C4-2B (cell line): ENCODE results near the gene CYP27A1.

Experiments used
- ZFX ChIP-seq: fragments of 450-650 bp; IDR thresholded peaks from 2 replicates; pipeline ENCODE4 v1.6.1; 2017
- TF ChIP-seq, protein P1 (sequence below): fragments of 450-650 bp; conservative IDR thresholded peaks from 2 replicates; pipeline ENCODE4 v1.5.1; 2017; ENCODE audit warnings: mild to moderate bottlenecking

DNA sequence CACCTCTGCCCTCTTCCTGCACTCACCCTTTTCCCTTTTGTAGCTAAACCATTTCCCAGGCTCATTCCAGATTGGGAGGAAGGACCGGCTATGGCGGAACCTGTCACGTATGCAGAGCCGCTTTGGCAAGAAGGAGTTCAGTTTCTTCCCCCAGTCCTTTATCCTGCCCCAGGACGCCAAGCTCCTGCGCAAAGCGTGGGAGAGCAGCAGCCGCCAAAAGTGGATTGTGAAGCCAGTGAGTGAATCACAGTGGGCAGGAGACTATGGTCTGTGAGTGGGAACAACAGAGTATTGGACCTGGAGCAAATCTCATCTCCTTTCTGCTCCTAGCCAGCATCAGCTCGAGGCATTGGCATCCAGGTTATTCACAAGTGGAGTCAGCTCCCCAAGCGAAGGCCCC, 35.0 kb upstream of the CYP27A1 start:
- TF ChIP-seq, protein P1, sequence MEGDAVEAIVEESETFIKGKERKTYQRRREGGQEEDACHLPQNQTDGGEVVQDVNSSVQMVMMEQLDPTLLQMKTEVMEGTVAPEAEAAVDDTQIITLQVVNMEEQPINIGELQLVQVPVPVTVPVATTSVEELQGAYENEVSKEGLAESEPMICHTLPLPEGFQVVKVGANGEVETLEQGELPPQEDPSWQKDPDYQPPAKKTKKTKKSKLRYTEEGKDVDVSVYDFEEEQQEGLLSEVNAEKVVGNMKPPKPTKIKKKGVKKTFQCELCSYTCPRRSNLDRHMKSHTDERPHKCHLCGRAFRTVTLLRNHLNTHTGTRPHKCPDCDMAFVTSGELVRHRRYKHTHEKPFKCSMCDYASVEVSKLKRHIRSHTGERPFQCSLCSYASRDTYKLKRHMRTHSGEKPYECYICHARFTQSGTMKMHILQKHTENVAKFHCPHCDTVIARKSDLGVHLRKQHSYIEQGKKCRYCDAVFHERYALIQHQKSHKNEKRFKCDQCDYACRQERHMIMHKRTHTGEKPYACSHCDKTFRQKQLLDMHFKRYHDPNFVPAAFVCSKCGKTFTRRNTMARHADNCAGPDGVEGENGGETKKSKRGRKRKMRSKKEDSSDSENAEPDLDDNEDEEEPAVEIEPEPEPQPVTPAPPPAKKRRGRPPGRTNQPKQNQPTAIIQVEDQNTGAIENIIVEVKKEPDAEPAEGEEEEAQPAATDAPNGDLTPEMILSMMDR = no peak
- no peak for TF ChIP-seq ZFX
